VCaP (cell line): ENCODE data around the gene CCDC200.
"Not testable (repeated sequence)": the region's sequence is repeated elsewhere in the genome, so short reads cannot be mapped to it uniquely, and the experiment has no call there.

Experiments
- H3K27ac ChIP-seq: fragments of 450-650 bp; 2 replicates; pipeline ENCODE4 v1.5.1; 2017
- TF ChIP-seq, protein P1 (sequence below): fragments of 450-650 bp; conservative IDR thresholded peaks from 2 replicates; pipeline ENCODE4 v1.5.1; 2017; ENCODE audit warnings: mild to moderate bottlenecking, moderate library complexity

CCDC200 gene

GRCh38 chr17:43228020-43228782, at the start of gene CCDC200:
Gene CCDC200 (minus strand): TSS chr17:43228623. CDS start chr17:43228554, 69 bp downstream.
- H3K27ac ChIP-seq: not testable (repeated sequence)

- not testable (repeated sequence) for H3K27ac ChIP-seq
Observed at GRCh38 chr17:43272914-43273313, 44.5 kb upstream of the CCDC200 start.

- H3K27ac ChIP-seq: not testable (repeated sequence)
Observed at GRCh38 chr17:43272483-43272882, 44.1 kb upstream of the CCDC200 start.

GRCh38 chr17:43270552-43271504, 42.4 kb upstream of the CCDC200 start:
- not testable (repeated sequence) for H3K27ac ChIP-seq

GRCh38 chr17:43246456-43246855, 18.0 kb upstream of the CCDC200 start:
- H3K27ac ChIP-seq: not testable (repeated sequence)

GRCh38 chr17:43240596-43241352, 12.4 kb upstream of the CCDC200 start:
- H3K27ac ChIP-seq: not testable (repeated sequence)

GRCh38 chr17:43239597-43239996, 11.2 kb upstream of the CCDC200 start:
- H3K27ac ChIP-seq: not testable (repeated sequence)

DNA sequence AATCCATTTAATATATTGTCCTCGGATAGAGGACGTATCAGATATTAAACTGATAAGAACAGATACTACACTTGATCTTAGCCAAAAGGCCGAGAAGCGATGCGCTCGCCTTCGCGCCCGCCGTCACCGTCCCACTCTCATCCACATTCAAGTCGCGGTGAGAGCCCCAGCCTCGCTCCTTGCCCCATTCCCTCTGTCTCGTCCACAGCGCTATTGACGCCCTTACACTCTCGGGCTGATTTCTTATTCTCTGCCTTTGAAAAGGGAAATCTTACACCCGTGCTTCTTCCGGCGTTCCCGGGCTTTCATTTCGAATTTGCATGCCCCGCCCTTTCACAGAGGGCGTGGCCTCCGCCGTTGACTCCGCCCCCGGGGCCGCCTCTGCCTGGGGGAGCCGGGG, 5.5 kb upstream of the CCDC200 start, which contains the start of gene RNU2-1:
Gene RNU2-1, minus strand, starts transcription at position 101 of the 400 bp plus-strand sequence.
- not testable (repeated sequence) for H3K27ac ChIP-seq

GRCh38 chr17:43233263-43233662, 4.8 kb upstream of the CCDC200 start:
- H3K27ac ChIP-seq: not testable (repeated sequence)

GRCh38 chr17:43232021-43232699, 3.7 kb upstream of the CCDC200 start:
- H3K27ac ChIP-seq: not testable (repeated sequence)

GRCh38 chr17:43231205-43232020, 3.0 kb upstream of the CCDC200 start:
- not testable (repeated sequence) for H3K27ac ChIP-seq

DNA sequence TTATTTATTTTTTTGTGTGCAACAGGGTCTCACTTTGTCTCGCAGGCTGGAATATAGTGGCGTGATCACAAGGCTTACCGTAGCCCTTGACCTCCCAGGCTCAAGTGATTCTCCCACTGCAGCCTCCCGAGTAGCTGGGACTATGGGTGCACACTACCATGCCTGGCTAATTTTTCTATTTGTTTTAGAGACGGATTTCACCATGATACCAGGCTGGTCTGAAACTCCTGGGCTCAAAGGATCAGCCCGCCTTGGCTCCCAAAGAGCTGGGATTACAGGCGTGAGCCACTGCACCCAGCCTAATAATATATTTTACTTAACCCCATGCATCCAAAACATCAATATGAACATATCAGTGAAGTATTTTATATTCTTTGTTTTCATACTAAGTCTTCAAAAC, 2.0 kb downstream of the CCDC200 start:
- no peak overlapping the region for H3K27ac ChIP-seq

More for the DNA sequence above, 2.0 kb downstream of the CCDC200 start:
- TF ChIP-seq, protein P1, sequence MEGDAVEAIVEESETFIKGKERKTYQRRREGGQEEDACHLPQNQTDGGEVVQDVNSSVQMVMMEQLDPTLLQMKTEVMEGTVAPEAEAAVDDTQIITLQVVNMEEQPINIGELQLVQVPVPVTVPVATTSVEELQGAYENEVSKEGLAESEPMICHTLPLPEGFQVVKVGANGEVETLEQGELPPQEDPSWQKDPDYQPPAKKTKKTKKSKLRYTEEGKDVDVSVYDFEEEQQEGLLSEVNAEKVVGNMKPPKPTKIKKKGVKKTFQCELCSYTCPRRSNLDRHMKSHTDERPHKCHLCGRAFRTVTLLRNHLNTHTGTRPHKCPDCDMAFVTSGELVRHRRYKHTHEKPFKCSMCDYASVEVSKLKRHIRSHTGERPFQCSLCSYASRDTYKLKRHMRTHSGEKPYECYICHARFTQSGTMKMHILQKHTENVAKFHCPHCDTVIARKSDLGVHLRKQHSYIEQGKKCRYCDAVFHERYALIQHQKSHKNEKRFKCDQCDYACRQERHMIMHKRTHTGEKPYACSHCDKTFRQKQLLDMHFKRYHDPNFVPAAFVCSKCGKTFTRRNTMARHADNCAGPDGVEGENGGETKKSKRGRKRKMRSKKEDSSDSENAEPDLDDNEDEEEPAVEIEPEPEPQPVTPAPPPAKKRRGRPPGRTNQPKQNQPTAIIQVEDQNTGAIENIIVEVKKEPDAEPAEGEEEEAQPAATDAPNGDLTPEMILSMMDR: no peak
